B cell (primary cell): ENCODE results near the gene NIN. TPM values are rescaled to one million over a fixed set of nuclear protein-coding genes. Genes with fewer than 3 reads are reported as not detected.

Experiments used
- ATAC-seq: fragments of 200-7000 bp; cut with Tn5 transposase; one replicate; pipeline ENCODE4 v1.10.0; 2021; ENCODE audit warnings: low read depth, mild to moderate bottlenecking, moderate number of reproducible peaks, moderate library complexity
- CTCF ChIA-PET: fragments of 350-600 bp; sonication (Branson Sonifier 250); formaldehyde crosslinking; loops from one replicate; lab custom pipeline; 2021; ENCODE audit warnings: antibody characterized with exemption, inconsistent platforms; lab: Charles Lee
- POLR2A ChIA-PET: fragments of 350-600 bp; sonication (Branson Sonifier 250); formaldehyde crosslinking; loops from one replicate; lab custom pipeline; 2021; ENCODE audit warnings: antibody characterized with exemption; lab: Charles Lee
- DNase-seq: peaks from one replicate; pipeline ENCODE4 v3.0.0; 2013
- H2AFZ ChIP-seq: 2 replicates; pipeline ENCODE4 v1.6.1; 2012; ENCODE audit warnings: mild to moderate bottlenecking, low read depth, low read length; ENCODE audit not compliant: insufficient read depth, poor library complexity, severe bottlenecking
- H3K27ac ChIP-seq, 2 donors: 1 replicate in 1 of 2; 2 replicates in 1 of 2; pipeline ENCODE4 v1.5.1; 2012 to 2013; ENCODE audit warnings: low read length in 2 of 2, mild to moderate bottlenecking in 2 of 2, moderate library complexity in 1 of 2
- H3K27me3 ChIP-seq, 4 experiments: fragments of 200-600 bp in 1 of 4; sonication (generic) in 1 of 4; replicated peaks in 1 of 4; 1 replicate in 2 of 4; 2 replicates in 2 of 4; pipeline versions ENCODE4 v1.6.1 to v1.7.0; 2013 to 2016; ENCODE audit warnings: low read length in 3 of 4, mild to moderate bottlenecking in 2 of 4, mixed read lengths in 1 of 4, moderate library complexity in 1 of 4; ENCODE audit not compliant: insufficient read depth in 4 of 4, control insufficient read depth in 3 of 4; ENCODE audit errors: control extremely low read depth in 1 of 4
- H3K36me3 ChIP-seq, 2 experiments: replicated peaks in 1 of 2; 1 replicate in 1 of 2; 2 replicates in 1 of 2; pipeline versions ENCODE4 v1.6.1 to v1.7.1; 2013; ENCODE audit warnings: low read length in 1 of 2; ENCODE audit not compliant: insufficient read depth in 2 of 2, control insufficient read depth in 1 of 2; ENCODE audit errors: control extremely low read depth in 1 of 2, extremely low read depth in 1 of 2
- H3K4me1 ChIP-seq, 2 donors: fragments of 200-600 bp in 1 of 2; sonication (generic) in 1 of 2; 1 replicate in 1 of 2; 2 replicates in 1 of 2; pipeline versions ENCODE4 v1.5.1 to v1.6.1; 2013 to 2017; ENCODE audit warnings: low read length in 2 of 2; ENCODE audit not compliant: control insufficient read depth in 2 of 2, insufficient read depth in 2 of 2
- H3K4me2 ChIP-seq: replicated peaks from 2 replicates; pipeline ENCODE3; 2012; ENCODE audit warnings: mild to moderate bottlenecking, low read depth, low read length; ENCODE audit not compliant: poor library complexity, severe bottlenecking
- H3K4me3 ChIP-seq, 5 experiments: fragments of 200-600 bp in 1 of 5; sonication (generic) in 1 of 5; 1 replicate in 3 of 5; 2 replicates in 2 of 5; pipeline versions ENCODE4 v1.5.1 to v1.7.0; 2011 to 2016; ENCODE audit warnings: low read length in 4 of 5, mild to moderate bottlenecking in 4 of 5, low read depth in 2 of 5, control low read depth in 1 of 5, moderate library complexity in 1 of 5; ENCODE audit not compliant: insufficient read depth in 1 of 5; ENCODE audit errors: control extremely low read depth in 1 of 5, extremely low read depth in 1 of 5
- H3K79me2 ChIP-seq: fragments of 200-600 bp; sonication (generic); one replicate; pipeline ENCODE4 v1.6.0; 2016; ENCODE audit warnings: low read length; ENCODE audit not compliant: control insufficient read depth, insufficient read depth
- H3K9ac ChIP-seq: fragments of 200-600 bp; sonication (generic); 2 replicates; pipeline ENCODE4 v1.6.1; 2017; ENCODE audit warnings: mild to moderate bottlenecking, low read length, moderate library complexity
- H3K9me3 ChIP-seq, 3 donors: one replicate each; pipeline versions ENCODE4 v1.6.1 to v1.7.1; 2013; ENCODE audit warnings: low read length in 2 of 3; ENCODE audit not compliant: control insufficient read depth in 2 of 3, insufficient read depth in 1 of 3; ENCODE audit errors: control extremely low read depth in 1 of 3
- H4K20me1 ChIP-seq: 2 replicates; pipeline ENCODE4 v1.6.0; 2012; ENCODE audit warnings: mild to moderate bottlenecking, low read length; ENCODE audit not compliant: insufficient read depth, control insufficient read depth, poor library complexity, severe bottlenecking
- H3K27ac Mint-ChIP-seq: one replicate; pipeline ENCODE4 v1.8.0; 2021; ENCODE audit warnings: mixed read lengths
- H3K27me3 Mint-ChIP-seq: one replicate; pipeline ENCODE4 v1.8.0; 2021; ENCODE audit warnings: mixed read lengths
- H3K4me1 Mint-ChIP-seq: one replicate; pipeline ENCODE4 v1.8.0; 2021; ENCODE audit warnings: mixed read lengths
- H3K4me3 Mint-ChIP-seq: one replicate; pipeline ENCODE4 v1.8.0; 2021; ENCODE audit warnings: mixed read lengths
- H3K9me3 Mint-ChIP-seq: one replicate; pipeline ENCODE4 v1.8.0; 2022; ENCODE audit warnings: mixed read lengths; ENCODE audit not compliant: insufficient read depth
- EZH2 ChIP-seq: IDR thresholded peaks from 2 replicates; pipeline ENCODE4 v1.6.1; 2012; ENCODE audit warnings: borderline replicate concordance, low read depth, mild to moderate bottlenecking, moderate library complexity, low read length; ENCODE audit not compliant: insufficient read depth, poor library complexity, severe bottlenecking
- WGBS: methylation state at CpG from one replicate; pipeline ENCODE4 v1.1.5; 2013; ENCODE audit warnings: missing lambda C conversion rate; ENCODE audit not compliant: insufficient coverage; 5-methylcytosine and 5-hydroxymethylcytosine counted together
- intact Hi-C: fragments of 100-400 bp; cut with micrococcal nuclease; formaldehyde crosslinking; loops from one replicate; pipeline ENCODE4 v1.10.0; 2022
- polyA plus RNA-seq: library from polyadenylated mRNA; depleted of rRNA; stranded (reverse); fragments of >200 nt; gene quantifications from 2 replicates; pipeline ENCODE4 v1.2.3, GENCODE V29; 2012
- total RNA-seq, 2 donors: library from RNA; stranded (reverse); fragments of 120-200 nt in 1 of 2; gene quantifications; 1 replicate in 1 of 2; 2 replicates in 1 of 2; pipeline versions ENCODE4 v1.2.3 to v1.2.4, GENCODE V29; 2013 to 2022
- TF ChIP-seq, protein P1 (sequence below): fragments of 200-600 bp; IDR thresholded peaks from one replicate; pipeline ENCODE4 v1.8.0; 2022; ENCODE audit warnings: antibody characterized with exemption, mild to moderate bottlenecking

Gene NIN
- total and polyA plus RNA-seq, 2 donors (not counting 1 experiment from before 2014, with no cell fraction given), result 25.4 to 219 TPM

- peak; percentile 58 for ATAC-seq
- no peaks in the 10 kb centered on the region for H3K27me3 Mint-ChIP-seq
- Histone ChIP-seq H4K20me1 (peaks cover 4% of the 10 kb centered on the region), H3K36me3 (peaks cover 5 to 13% of the 10 kb centered on the region in 2 experiments), H3K27me3 (no peaks in the 10 kb centered on the region), H3K79me2 (peaks cover 62% of the 10 kb centered on the region), H3K9ac (peak overlapping the region; percentile 65), H3K27ac (peak overlapping the region; percentile 93 to 95), H3K4me1 (peaks cover 51 to 56% of the 10 kb centered on the region in 2 donors), H3K9me3 (no peaks in the 10 kb centered on the region), H2AFZ (peak overlapping the region; percentile 84), H3K4me2 (peak overlapping the region; percentile 87), H3K4me3 (peak overlapping the region; percentile 70 to 90 (median 75))
- H3K9me3 Mint-ChIP-seq, result no peaks in the 10 kb centered on the region
- H3K4me3 Mint-ChIP-seq, result peak overlapping the region; percentile 94
- WGBS, result under 1% methylated on average over 90 of the region's 93 CpGs
- ChIA-PET CTCF (interaction anchor here (0.7 to 3.5 kb wide), 18 partner anchors 8 to 56 kb away, joined by 3 to 47 read pairs (median 4); no protein-coding TSS in a partner anchor), POLR2A (interaction anchor here (0.5 to 3.9 kb wide), 14 partner anchors 8 to 1228 kb away, joined by 3 to 24 read pairs (median 4); no protein-coding TSS in a partner anchor)
- intact Hi-C loops, result loop anchor here (1.0 to 5.0 kb wide), 6 partner anchors 8 to 1196 kb away; partner anchors contain the start of gene SAV1
- peaks cover 69% of the 10 kb centered on the region for H3K4me1 Mint-ChIP-seq
- peak overlapping the region; percentile 91 for H3K27ac Mint-ChIP-seq
- peak; percentile 91 for DNase-seq
- TF ChIP-seq, protein P1, sequence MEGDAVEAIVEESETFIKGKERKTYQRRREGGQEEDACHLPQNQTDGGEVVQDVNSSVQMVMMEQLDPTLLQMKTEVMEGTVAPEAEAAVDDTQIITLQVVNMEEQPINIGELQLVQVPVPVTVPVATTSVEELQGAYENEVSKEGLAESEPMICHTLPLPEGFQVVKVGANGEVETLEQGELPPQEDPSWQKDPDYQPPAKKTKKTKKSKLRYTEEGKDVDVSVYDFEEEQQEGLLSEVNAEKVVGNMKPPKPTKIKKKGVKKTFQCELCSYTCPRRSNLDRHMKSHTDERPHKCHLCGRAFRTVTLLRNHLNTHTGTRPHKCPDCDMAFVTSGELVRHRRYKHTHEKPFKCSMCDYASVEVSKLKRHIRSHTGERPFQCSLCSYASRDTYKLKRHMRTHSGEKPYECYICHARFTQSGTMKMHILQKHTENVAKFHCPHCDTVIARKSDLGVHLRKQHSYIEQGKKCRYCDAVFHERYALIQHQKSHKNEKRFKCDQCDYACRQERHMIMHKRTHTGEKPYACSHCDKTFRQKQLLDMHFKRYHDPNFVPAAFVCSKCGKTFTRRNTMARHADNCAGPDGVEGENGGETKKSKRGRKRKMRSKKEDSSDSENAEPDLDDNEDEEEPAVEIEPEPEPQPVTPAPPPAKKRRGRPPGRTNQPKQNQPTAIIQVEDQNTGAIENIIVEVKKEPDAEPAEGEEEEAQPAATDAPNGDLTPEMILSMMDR, result no peak
- TF ChIP-seq EZH2, result no peak
Observed at GRCh38 chr14:50830044-50830931, 674 bp downstream of the NIN start.
